GM21367 (cell line): ENCODE measurements around the gene PRMT2.
"Not testable (repeated sequence)": the region's sequence is repeated elsewhere in the genome, so short reads cannot be mapped to it uniquely, and the experiment has no call there.

Experiments used
- ATAC-seq: cut with Tn5 transposase; IDR thresholded peaks from one replicate; pipeline ENCODE4 v1.9.1; 2021; ENCODE audit not compliant: unreplicated experiment

Gene PRMT2

GRCh38 chr21:46667741-46668380 lies 32.4 kb downstream of the PRMT2 start:
- no peak for ATAC-seq

GRCh38 chr21:46668381-46668780 lies 32.9 kb downstream of the PRMT2 start:
- ATAC-seq: no peak

GRCh38 chr21:46668904-46669303 lies 33.4 kb downstream of the PRMT2 start:
- ATAC-seq: not testable (repeated sequence)

DNA sequence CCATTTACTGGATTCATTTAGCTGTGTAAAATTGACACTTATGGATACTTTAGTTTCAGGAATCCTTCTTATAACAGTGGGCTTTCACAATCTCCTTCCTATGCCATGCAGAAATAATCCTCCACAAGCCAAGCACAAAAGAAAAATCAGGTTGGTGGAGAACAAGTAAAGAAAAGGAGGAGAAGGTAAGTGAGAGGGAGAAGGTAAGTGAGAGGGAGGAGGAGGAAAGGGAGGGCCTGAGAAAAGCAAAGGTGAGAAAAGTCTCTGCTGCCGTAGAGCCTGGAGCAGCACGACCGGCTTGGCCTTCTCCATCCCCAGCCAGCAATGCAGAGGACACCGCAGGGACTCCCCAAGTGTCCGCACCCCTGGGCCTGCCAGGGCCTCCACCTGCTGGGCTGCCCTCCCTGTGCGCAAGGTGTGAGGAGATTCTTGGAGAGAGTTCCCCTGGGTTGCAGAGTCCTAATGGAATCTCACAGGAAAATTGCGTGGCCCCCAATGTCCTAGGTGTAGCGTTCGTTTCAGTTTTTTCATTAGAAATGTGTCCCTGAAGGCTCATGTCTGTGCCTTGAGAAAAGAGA lies 39.0 kb downstream of the PRMT2 start:
- ATAC-seq: no peak

DNA sequence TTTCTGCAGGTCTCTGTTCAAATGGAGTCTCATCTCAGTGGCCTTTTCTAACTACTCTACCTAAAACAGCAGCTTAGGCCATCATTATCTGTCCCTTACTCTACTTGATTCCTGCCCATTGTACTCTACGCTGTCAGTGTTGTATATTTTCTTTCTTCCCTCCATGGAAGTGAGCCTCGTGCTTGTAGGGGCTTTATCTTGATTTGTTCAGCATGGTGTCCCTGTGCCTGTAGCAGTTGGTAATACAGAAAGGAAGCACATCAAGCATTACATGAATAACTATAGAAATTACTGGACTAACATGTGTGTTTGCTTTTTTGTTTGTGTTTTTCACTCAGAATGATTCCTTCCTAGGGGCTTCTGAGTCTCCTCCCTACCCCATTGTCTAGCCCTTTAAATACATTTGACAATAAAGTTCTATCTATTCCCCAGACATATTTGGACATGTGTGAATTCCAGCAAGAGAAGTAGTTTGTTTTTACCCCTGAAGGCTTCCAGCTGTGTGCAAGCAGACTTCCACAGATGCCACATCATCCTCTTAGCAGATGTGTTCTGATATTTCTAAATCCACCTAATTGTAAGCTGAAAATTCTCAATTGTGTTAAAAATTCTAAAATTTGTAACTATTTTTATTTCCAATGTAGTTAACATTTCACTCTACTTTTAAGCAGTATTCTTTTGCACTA lies 40.3 kb downstream of the PRMT2 start:
- no peak for ATAC-seq

DNA sequence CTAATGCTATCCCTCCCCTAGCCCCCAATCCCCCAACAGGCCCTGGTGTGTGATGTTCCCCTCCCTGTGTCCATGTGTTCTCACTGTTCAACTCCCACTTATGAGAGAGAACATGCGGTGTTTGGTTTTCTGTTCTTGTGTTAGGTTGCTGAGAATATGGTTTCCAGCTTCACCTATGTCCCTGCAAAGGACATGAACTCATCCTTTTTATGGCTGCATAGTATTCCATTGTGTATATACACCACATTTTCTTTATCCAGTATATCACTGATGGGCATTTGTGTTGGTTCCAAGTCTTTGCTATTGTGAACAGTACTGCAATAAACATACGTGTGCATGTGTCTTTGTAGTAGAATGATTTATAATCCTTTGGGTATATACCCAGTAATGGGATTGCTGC lies 41.1 kb downstream of the PRMT2 start:
- not testable (repeated sequence) for ATAC-seq

DNA sequence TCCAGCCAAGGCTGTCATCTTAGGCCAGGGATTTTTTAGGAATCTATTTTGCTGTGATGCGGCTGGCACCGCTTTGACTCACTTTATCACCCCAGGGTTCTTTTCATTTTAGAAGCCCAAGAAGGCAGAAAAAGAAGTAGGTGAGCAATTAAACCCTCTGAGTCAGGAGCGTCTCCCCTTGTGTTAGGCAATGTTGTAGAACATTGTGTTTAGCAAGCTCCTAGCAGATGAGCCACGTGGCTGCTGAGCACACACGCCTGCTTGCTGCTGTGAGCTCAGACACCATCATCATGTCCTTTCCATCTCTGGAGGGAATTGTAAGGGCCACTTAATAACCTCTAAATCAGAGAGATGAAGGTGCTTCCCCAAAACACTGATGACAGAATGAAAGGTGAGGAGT lies 46.1 kb downstream of the PRMT2 start:
- ATAC-seq: not testable (repeated sequence)

GRCh38 chr21:46698652-46699051 lies 63.2 kb downstream of the PRMT2 start:
- not testable (repeated sequence) for ATAC-seq

- not testable (repeated sequence) for ATAC-seq
Measured at GRCh38 chr21:46699104-46699503, 63.6 kb downstream of the PRMT2 start.
